ENCODE results near the gene RNF10.
"Not testable (repeated sequence)": the region's sequence is repeated elsewhere in the genome, so short reads cannot be mapped to it uniquely, and the experiment has no call there.

The RNF10 gene

GRCh38 chr12:120590741-120591407, 56.7 kb downstream of the RNF10 start:
- H3K4me1 ChIP-seq (ENCODE audit: control insufficient read depth, insufficient read depth, low read length, unreplicated experiment), result no peaks in the 10 kb centered on the region
- H2AFZ ChIP-seq (ENCODE audit: low read length, unreplicated experiment), result no peak overlapping the region
- no peak overlapping the region for H3K4me3 ChIP-seq (ENCODE audit: low read depth, low read length)
- no peak overlapping the region for H3K27ac ChIP-seq (ENCODE audit: low read depth, low read length)
- H3K79me2 ChIP-seq (ENCODE audit: control insufficient read depth, insufficient read depth, low read length, unreplicated experiment), result no peaks in the 10 kb centered on the region
- H3K36me3 ChIP-seq (ENCODE audit: insufficient read depth, low read length), result no peaks in the 10 kb centered on the region
- peaks cover 1% of the 10 kb centered on the region for H3K27me3 ChIP-seq (ENCODE audit: insufficient read depth, low read length)

DNA sequence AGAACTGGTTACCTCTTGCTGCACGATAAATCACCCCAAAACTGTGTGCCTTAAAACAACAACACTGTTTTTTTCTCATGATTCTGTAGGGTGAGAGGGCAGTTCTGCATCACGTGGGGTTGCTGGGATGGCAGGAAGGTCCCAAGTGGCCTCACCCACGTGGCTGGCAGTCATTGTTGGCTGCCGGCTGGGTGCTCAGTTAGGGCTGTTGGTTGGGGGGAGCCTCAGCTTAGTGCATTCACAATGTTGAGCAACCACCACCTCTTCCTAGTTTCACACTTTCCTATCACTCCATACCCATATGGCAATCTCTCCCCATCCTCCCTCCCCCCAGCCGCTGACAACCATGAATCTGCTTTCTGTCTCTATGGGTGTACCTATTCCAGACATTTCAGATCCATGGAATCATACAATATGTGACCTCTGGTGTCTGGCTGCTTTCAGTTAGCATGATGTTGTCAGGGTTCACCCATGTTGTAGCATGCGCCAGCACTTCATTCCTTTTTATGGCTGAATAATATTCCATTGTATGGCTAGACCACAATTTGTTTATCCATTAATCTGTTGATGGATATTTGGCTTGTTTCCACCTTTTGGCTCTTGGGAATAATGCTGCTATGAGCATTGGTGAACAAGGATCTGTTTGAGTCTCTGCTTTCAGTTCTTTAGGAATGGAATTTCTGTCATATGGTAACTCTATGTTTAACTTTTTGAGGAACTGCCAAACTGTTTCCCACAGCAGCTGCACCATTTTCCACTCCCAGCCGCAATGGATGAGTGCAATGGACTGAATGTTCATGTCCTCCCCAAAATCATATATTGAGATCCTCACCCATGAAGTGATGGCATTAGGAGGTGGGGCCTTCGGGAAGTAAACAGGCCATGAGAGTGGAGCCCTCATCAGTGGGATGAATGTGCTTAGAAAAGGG, 58.2 kb downstream of the RNF10 start:
- no peaks in the 10 kb centered on the region for H3K36me3 ChIP-seq (ENCODE audit: insufficient read depth, low read length)
- no peaks in the 10 kb centered on the region for H3K4me1 ChIP-seq (ENCODE audit: control insufficient read depth, insufficient read depth, low read length, unreplicated experiment)
- H3K4me3 ChIP-seq (ENCODE audit: low read depth, low read length), result no peak overlapping the region
- no peak overlapping the region for H3K27ac ChIP-seq (ENCODE audit: low read depth, low read length)
- no peak overlapping the region for H2AFZ ChIP-seq (ENCODE audit: low read length, unreplicated experiment)
- H3K79me2 ChIP-seq (ENCODE audit: control insufficient read depth, insufficient read depth, low read length, unreplicated experiment), result no peaks in the 10 kb centered on the region
- peaks cover 4% of the 10 kb centered on the region; the same call in 1 of the 2 replicates for H3K27me3 ChIP-seq (ENCODE audit: insufficient read depth, low read length)

GRCh38 chr12:120596901-120597300, 62.7 kb downstream of the RNF10 start:
- no peak overlapping the region for H2AFZ ChIP-seq (ENCODE audit: low read length, unreplicated experiment)
- no peak overlapping the region for H3K4me3 ChIP-seq (ENCODE audit: low read depth, low read length)
- peaks cover 7% of the 10 kb centered on the region for H3K27me3 ChIP-seq (ENCODE audit: insufficient read depth, low read length)
- H3K36me3 ChIP-seq (ENCODE audit: insufficient read depth, low read length), result no peaks in the 10 kb centered on the region
- H3K79me2 ChIP-seq (ENCODE audit: control insufficient read depth, insufficient read depth, low read length, unreplicated experiment), result no peaks in the 10 kb centered on the region
- no peak overlapping the region for H3K27ac ChIP-seq (ENCODE audit: low read depth, low read length)
- H3K4me1 ChIP-seq (ENCODE audit: control insufficient read depth, insufficient read depth, low read length, unreplicated experiment), result peaks cover 10% of the 10 kb centered on the region

GRCh38 chr12:120597861-120598260, 63.7 kb downstream of the RNF10 start:
- Histone ChIP-seq H3K79me2 (ENCODE audit: control insufficient read depth, insufficient read depth, low read length, unreplicated experiment) (no peaks in the 10 kb centered on the region), H3K27ac (ENCODE audit: low read depth, low read length) (no peak overlapping the region), H3K27me3 (ENCODE audit: insufficient read depth, low read length) (peaks cover 7% of the 10 kb centered on the region), H3K4me3 (ENCODE audit: low read depth, low read length) (no peak overlapping the region), H2AFZ (ENCODE audit: low read length, unreplicated experiment) (no peak overlapping the region), H3K4me1 (ENCODE audit: control insufficient read depth, insufficient read depth, low read length, unreplicated experiment) (peaks cover 10% of the 10 kb centered on the region), H3K36me3 (ENCODE audit: insufficient read depth, low read length) (no peaks in the 10 kb centered on the region)

DNA sequence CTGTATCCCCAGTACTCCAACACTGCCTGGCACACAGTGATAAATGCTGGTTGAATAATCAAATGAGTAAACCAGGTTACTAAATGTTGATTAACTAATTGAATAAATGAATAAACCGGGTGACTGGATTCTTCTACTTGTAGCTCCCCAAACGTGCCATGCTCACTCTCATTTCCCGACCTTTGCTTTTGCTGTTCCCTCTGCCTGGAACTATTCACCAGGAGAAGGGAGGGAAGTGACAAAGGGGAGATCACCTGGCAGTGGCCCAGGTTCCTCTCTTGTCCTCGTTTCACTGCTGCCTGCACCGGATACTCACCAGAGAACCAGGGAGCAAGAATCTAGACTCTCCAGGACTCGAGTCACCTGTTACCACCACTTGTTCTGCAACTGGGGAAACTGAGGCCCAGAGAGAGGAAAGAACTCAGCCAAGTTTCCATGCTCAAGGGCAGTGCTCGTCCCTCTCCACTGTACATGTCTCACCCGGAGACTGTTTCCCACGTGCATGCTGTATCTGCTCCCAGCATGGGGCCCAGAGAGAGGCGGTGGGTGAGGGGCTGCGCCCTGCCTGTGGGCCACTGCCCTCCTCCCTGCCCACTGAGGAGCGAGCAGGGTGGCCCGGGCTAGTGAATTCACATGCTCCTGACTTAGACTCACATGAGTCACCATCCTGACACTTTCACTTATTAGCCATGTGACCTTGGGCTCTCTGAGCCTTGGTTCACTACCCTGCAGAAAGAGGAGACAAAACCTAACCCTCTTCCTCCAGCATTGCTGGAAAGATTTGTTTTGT, 64.7 kb downstream of the RNF10 start:
- Histone ChIP-seq H3K4me1 (ENCODE audit: control insufficient read depth, insufficient read depth, low read length, unreplicated experiment) (peaks cover 10% of the 10 kb centered on the region), H3K4me3 (ENCODE audit: low read depth, low read length) (no peak overlapping the region), H3K27ac (ENCODE audit: low read depth, low read length) (no peak overlapping the region), H2AFZ (ENCODE audit: low read length, unreplicated experiment) (no peak overlapping the region), H3K36me3 (ENCODE audit: insufficient read depth, low read length) (no peaks in the 10 kb centered on the region), H3K79me2 (ENCODE audit: control insufficient read depth, insufficient read depth, low read length, unreplicated experiment) (no peaks in the 10 kb centered on the region), H3K27me3 (ENCODE audit: insufficient read depth, low read length) (peaks cover 7% of the 10 kb centered on the region)

DNA sequence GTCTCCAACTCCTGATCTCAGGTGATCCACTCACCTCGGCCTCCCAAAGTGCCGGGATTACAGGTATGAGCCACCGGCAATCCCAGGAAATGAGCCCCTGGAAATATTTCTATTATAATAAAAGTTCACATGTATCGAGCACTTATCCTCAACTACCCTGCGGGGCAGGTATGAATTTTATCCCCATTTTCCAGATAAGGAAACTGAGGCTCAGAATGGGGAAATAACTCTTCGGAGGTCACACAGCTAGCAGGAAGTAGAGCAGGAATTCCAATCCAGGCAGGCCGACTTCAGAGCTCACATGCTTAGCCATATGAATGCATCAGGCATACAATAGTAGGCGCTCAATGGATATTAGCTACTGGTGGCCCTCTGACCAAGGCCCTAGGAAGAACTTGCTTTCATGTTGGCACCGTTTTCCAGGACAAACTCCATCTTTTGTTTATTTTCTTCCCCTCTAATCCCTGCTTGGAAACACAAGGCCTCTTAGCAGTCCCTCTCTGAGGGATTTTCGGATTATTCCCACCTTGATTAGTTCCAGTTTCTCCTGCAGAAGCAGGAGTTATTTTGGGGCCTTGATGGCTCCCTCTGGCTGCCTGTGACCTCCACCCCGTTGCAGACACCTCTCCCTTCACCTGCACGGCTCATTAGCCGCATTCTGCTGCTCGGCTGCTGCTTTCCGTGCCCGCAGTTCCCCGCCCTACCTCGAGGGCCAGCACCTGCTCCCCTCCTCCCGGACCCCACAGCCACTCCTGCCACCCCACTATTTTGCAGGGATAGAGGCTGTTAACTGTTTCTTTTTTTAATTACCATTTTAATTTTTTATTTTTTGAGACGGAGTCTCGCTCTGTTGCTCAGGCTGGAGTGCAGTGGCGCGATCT, 65.8 kb downstream of the RNF10 start:
- Histone ChIP-seq H3K79me2 (ENCODE audit: control insufficient read depth, insufficient read depth, low read length, unreplicated experiment) (no peaks in the 10 kb centered on the region), H3K4me1 (ENCODE audit: control insufficient read depth, insufficient read depth, low read length, unreplicated experiment) (peaks cover 10% of the 10 kb centered on the region), H3K4me3 (ENCODE audit: low read depth, low read length) (no peak overlapping the region), H3K36me3 (ENCODE audit: insufficient read depth, low read length) (no peaks in the 10 kb centered on the region), H3K27me3 (ENCODE audit: insufficient read depth, low read length) (peaks cover 7% of the 10 kb centered on the region), H2AFZ (ENCODE audit: low read length, unreplicated experiment) (no peak overlapping the region), H3K27ac (ENCODE audit: low read depth, low read length) (no peak overlapping the region)

GRCh38 chr12:120602416-120602815, 68.3 kb downstream of the RNF10 start:
- H3K79me2 ChIP-seq (ENCODE audit: control insufficient read depth, insufficient read depth, low read length, unreplicated experiment); H3K36me3 ChIP-seq (ENCODE audit: insufficient read depth, low read length); H2AFZ ChIP-seq (ENCODE audit: low read length, unreplicated experiment); H3K4me1 ChIP-seq (ENCODE audit: control insufficient read depth, insufficient read depth, low read length, unreplicated experiment); H3K4me3 ChIP-seq (ENCODE audit: low read depth, low read length); H3K27me3 ChIP-seq (ENCODE audit: insufficient read depth, low read length); H3K27ac ChIP-seq (ENCODE audit: low read depth, low read length): not testable (repeated sequence)

DNA sequence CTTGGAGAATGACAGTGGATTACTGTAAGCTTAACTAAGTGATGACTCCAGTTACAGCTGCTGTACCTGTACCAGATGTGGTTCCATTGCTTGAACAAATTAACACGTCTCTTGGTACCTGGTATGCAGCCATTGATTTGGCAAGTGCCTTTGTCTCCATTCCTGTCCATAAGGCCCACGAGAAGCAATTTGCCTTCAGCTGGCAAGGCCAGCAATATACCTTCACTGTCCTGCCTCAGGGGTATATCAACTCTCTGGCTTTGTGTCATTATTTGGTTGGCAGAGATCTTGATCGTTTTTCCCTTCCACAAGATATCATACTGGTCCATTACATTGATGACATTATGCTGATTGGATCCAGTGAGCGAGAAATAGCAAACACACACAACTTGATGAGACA, 76.4 kb downstream of the RNF10 start:
- Histone ChIP-seq H2AFZ (ENCODE audit: low read length, unreplicated experiment) (no peak overlapping the region), H3K4me1 (ENCODE audit: control insufficient read depth, insufficient read depth, low read length, unreplicated experiment) (no peaks in the 10 kb centered on the region), H3K27ac (ENCODE audit: low read depth, low read length) (no peak overlapping the region), H3K4me3 (ENCODE audit: low read depth, low read length) (no peak overlapping the region), H3K27me3 (ENCODE audit: insufficient read depth, low read length) (peaks cover 41% of the 10 kb centered on the region), H3K79me2 (ENCODE audit: control insufficient read depth, insufficient read depth, low read length, unreplicated experiment) (no peaks in the 10 kb centered on the region), H3K36me3 (ENCODE audit: insufficient read depth, low read length) (no peaks in the 10 kb centered on the region)

DNA sequence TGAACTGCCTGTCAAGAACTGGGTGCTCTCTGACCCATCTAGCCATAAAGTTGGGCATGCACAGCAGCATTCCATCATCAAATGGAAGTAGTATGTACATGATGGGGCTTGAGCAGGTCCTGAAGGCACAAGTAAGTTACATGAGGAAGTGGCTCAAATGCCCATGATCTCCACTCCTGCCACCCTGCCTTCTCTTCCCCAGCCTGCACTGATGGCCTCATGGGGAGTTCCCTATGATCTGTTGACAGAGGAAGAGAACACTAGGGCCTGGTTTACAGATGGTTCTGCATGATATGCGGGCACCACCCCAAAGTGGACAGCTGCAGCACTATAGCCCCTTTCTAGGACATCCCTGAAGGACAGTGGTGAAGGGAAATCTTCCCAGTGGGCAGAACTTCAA, 77.4 kb downstream of the RNF10 start:
- H3K27ac ChIP-seq (ENCODE audit: low read depth, low read length); H3K4me3 ChIP-seq (ENCODE audit: low read depth, low read length); H3K4me1 ChIP-seq (ENCODE audit: control insufficient read depth, insufficient read depth, low read length, unreplicated experiment); H3K79me2 ChIP-seq (ENCODE audit: control insufficient read depth, insufficient read depth, low read length, unreplicated experiment); H3K36me3 ChIP-seq (ENCODE audit: insufficient read depth, low read length); H2AFZ ChIP-seq (ENCODE audit: low read length, unreplicated experiment): not testable (repeated sequence)
- peaks cover 41% of the 10 kb centered on the region for H3K27me3 ChIP-seq (ENCODE audit: insufficient read depth, low read length)

DNA sequence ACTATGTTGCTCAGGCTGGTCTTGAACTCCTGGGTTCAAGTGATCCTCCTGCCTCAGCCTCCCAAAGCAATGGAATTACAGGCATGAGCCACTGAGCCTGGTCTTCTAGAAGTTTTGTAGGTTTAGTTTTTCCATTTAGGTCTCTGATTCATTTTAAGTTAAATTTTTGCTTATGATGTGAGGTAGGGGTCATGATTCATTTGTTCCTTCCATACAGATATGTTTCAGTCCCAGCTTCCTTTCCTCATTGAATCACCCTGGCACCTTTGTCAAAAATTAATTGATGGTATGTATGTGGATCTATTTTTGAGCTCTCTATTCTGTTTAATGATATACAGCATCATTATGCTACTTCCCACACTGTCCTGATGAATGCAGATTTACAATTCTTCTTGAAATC, 80.7 kb downstream of the RNF10 start:
- no peak overlapping the region for H2AFZ ChIP-seq (ENCODE audit: low read length, unreplicated experiment)
- no peaks in the 10 kb centered on the region for H3K36me3 ChIP-seq (ENCODE audit: insufficient read depth, low read length)
- H3K4me3 ChIP-seq (ENCODE audit: low read depth, low read length), result no peak overlapping the region
- H3K4me1 ChIP-seq (ENCODE audit: control insufficient read depth, insufficient read depth, low read length, unreplicated experiment), result no peaks in the 10 kb centered on the region
- no peak overlapping the region for H3K27ac ChIP-seq (ENCODE audit: low read depth, low read length)
- peaks cover 45% of the 10 kb centered on the region for H3K27me3 ChIP-seq (ENCODE audit: insufficient read depth, low read length)
- H3K79me2 ChIP-seq (ENCODE audit: control insufficient read depth, insufficient read depth, low read length, unreplicated experiment), result no peaks in the 10 kb centered on the region
